ENCODE measurements around the gene BAHCC1.

The BAHCC1 gene

GRCh38 chr17:81469266-81469665 is 74.0 kb downstream of the BAHCC1 start:
- no peak overlapping the region for H3K27ac ChIP-seq
- H2AFZ ChIP-seq (ENCODE audit: low read depth), result no peak overlapping the region
- peaks cover 8% of the 10 kb centered on the region for H3K4me1 ChIP-seq (ENCODE audit: low read depth, poor library complexity, severe bottlenecking)
- H3K27me3 ChIP-seq (ENCODE audit: insufficient read depth, low read depth), result peaks cover 98% of the 10 kb centered on the region
- H3K4me3 ChIP-seq (IDR thresholded peaks at IDR 0.05; ENCODE audit: insufficient read depth, low read depth, low read length), result no peak overlapping the region
- no peaks in the 10 kb centered on the region for H3K36me3 ChIP-seq (ENCODE audit: insufficient read depth)
- H3K79me2 ChIP-seq (ENCODE audit: insufficient read depth, low read depth), result no peaks in the 10 kb centered on the region
- no peak for TF ChIP-seq CTCF (conservative IDR thresholded peaks at IDR 0.05; ENCODE audit: low read depth, low read length)
- H4K20me1 ChIP-seq (ENCODE audit: insufficient read depth), result no peaks in the 10 kb centered on the region
- H3K9ac ChIP-seq, result no peak overlapping the region
- H3K4me2 ChIP-seq, result no peak overlapping the region

- peaks cover 98% of the 10 kb centered on the region for H3K27me3 ChIP-seq (ENCODE audit: insufficient read depth, low read depth)
- H3K9ac ChIP-seq, result no peak overlapping the region
- no peak overlapping the region for H3K27ac ChIP-seq
- peaks cover 8% of the 10 kb centered on the region for H3K4me1 ChIP-seq (ENCODE audit: low read depth, poor library complexity, severe bottlenecking)
- H2AFZ ChIP-seq (ENCODE audit: low read depth), result no peak overlapping the region; the same call in 1 of the 2 replicates
- no peak overlapping the region for H3K4me3 ChIP-seq (IDR thresholded peaks at IDR 0.05; ENCODE audit: insufficient read depth, low read depth, low read length)
- no peaks in the 10 kb centered on the region for H3K79me2 ChIP-seq (ENCODE audit: insufficient read depth, low read depth)
- H3K4me2 ChIP-seq, result no peak overlapping the region
- no peak for TF ChIP-seq CTCF (conservative IDR thresholded peaks at IDR 0.05; ENCODE audit: low read depth, low read length)
- H4K20me1 ChIP-seq (ENCODE audit: insufficient read depth), result no peaks in the 10 kb centered on the region
- no peaks in the 10 kb centered on the region for H3K36me3 ChIP-seq (ENCODE audit: insufficient read depth)
Observed at GRCh38 chr17:81470270-81470943, 75.2 kb downstream of the BAHCC1 start.

GRCh38 chr17:81470944-81471817 is 75.9 kb downstream of the BAHCC1 start:
- Histone ChIP-seq H3K9ac (no peak overlapping the region), H3K4me2 (no peak overlapping the region; the same call in 1 of the 2 replicates), H3K4me1 (ENCODE audit: low read depth, poor library complexity, severe bottlenecking) (peaks cover 8% of the 10 kb centered on the region), H4K20me1 (ENCODE audit: insufficient read depth) (no peaks in the 10 kb centered on the region), H2AFZ (ENCODE audit: low read depth) (peak overlapping the region; percentile 66; the same call in 1 of the 2 replicates), H3K79me2 (ENCODE audit: insufficient read depth, low read depth) (no peaks in the 10 kb centered on the region), H3K4me3 (IDR thresholded peaks at IDR 0.05; ENCODE audit: insufficient read depth, low read depth, low read length) (no peak overlapping the region), H3K27me3 (ENCODE audit: insufficient read depth, low read depth) (peaks cover 98% of the 10 kb centered on the region), H3K27ac (no peak overlapping the region), H3K36me3 (ENCODE audit: insufficient read depth) (no peaks in the 10 kb centered on the region)
- TF ChIP-seq CTCF (conservative IDR thresholded peaks at IDR 0.05; ENCODE audit: low read depth, low read length), result no peak

GRCh38 chr17:81471818-81472456 is 76.7 kb downstream of the BAHCC1 start:
- H3K4me2 ChIP-seq, result peak overlapping the region; percentile 17; the same call in 1 of the 2 replicates

More at GRCh38 chr17:81471818-81472456, 76.7 kb downstream of the BAHCC1 start:
- Histone ChIP-seq H3K27ac (no peak overlapping the region), H4K20me1 (ENCODE audit: insufficient read depth) (no peaks in the 10 kb centered on the region), H3K27me3 (ENCODE audit: insufficient read depth, low read depth) (peaks cover 98% of the 10 kb centered on the region), H3K4me3 (IDR thresholded peaks at IDR 0.05; ENCODE audit: insufficient read depth, low read depth, low read length) (no peak overlapping the region), H3K79me2 (ENCODE audit: insufficient read depth, low read depth) (no peaks in the 10 kb centered on the region), H2AFZ (ENCODE audit: low read depth) (peak overlapping the region; percentile 66), H3K36me3 (ENCODE audit: insufficient read depth) (no peaks in the 10 kb centered on the region), H3K9ac (no peak overlapping the region), H3K4me1 (ENCODE audit: low read depth, poor library complexity, severe bottlenecking) (peaks cover 8% of the 10 kb centered on the region)
- no peak for TF ChIP-seq CTCF (conservative IDR thresholded peaks at IDR 0.05; ENCODE audit: low read depth, low read length)
